Keratinocyte (primary cell): ENCODE results near the gene THTPA. TPM values are rescaled to one million over a fixed set of nuclear protein-coding genes. Genes with fewer than 3 reads are reported as not detected.

ENCODE experiments used
- DNase-seq: peaks from one replicate; pipeline ENCODE4 v3.0.0-alpha.2; 2011; ENCODE audit warnings: low read depth, missing footprints, low spot score
- FAIRE-seq: peaks from 2 replicates; lab custom pipeline; 2011; peaks lifted over from hg19 to GRCh38; lab: Jason Lieb, UNC
- H2AFZ ChIP-seq: 2 replicates; pipeline ENCODE4 v1.6.0; 2012; ENCODE audit warnings: low read length, control low read depth, inconsistent platforms; ENCODE audit not compliant: control insufficient read depth
- H3K27ac ChIP-seq: 2 replicates; pipeline ENCODE4 v1.5.1; 2011; ENCODE audit warnings: low read length; ENCODE audit not compliant: control insufficient read depth, insufficient read depth
- H3K27me3 ChIP-seq: 3 replicates; pipeline ENCODE4 v1.6.0; 2011; ENCODE audit warnings: low read length; ENCODE audit not compliant: control insufficient read depth, insufficient read depth; ENCODE audit errors: extremely low read depth
- H3K36me3 ChIP-seq, 2 experiments: 2 replicates in 1 of 2; 3 replicates in 1 of 2; pipeline ENCODE4 v1.5.1; 2011; ENCODE audit warnings: low read length in 2 of 2, mild to moderate bottlenecking in 1 of 2; ENCODE audit not compliant: control insufficient read depth in 2 of 2, insufficient read depth in 2 of 2; ENCODE audit errors: extremely low read depth in 1 of 2
- H3K4me1 ChIP-seq: 3 replicates; pipeline ENCODE4 v1.5.1; 2011; ENCODE audit warnings: low read length; ENCODE audit not compliant: control insufficient read depth, insufficient read depth; ENCODE audit errors: extremely low read depth
- H3K4me2 ChIP-seq: 3 replicates; pipeline ENCODE4 v1.6.0; 2011; ENCODE audit warnings: low read depth, low read length; ENCODE audit not compliant: control insufficient read depth, insufficient read depth; ENCODE audit errors: extremely low read depth
- H3K4me3 ChIP-seq, 3 experiments: fragments of 200-600 bp in 1 of 3; sonication (generic) in 1 of 3; 2 replicates in 2 of 3; 3 replicates in 1 of 3; pipeline ENCODE4 v1.5.1; 2011 to 2016; ENCODE audit warnings: low read length in 3 of 3, mild to moderate bottlenecking in 3 of 3, control low read depth in 2 of 3, inconsistent platforms in 1 of 3, low read depth in 1 of 3, mixed read lengths in 1 of 3, mixed run types in 1 of 3, moderate library complexity in 1 of 3; ENCODE audit not compliant: control insufficient read depth in 2 of 3, insufficient read depth in 2 of 3; ENCODE audit errors: extremely low read depth in 1 of 3
- H3K79me2 ChIP-seq: 2 replicates; pipeline ENCODE4 v1.6.0; 2012; ENCODE audit warnings: low read length; ENCODE audit not compliant: control insufficient read depth, insufficient read depth
- H3K9ac ChIP-seq: 3 replicates; pipeline ENCODE4 v1.6.0; 2011; ENCODE audit warnings: low read length; ENCODE audit not compliant: control insufficient read depth, insufficient read depth; ENCODE audit errors: extremely low read depth
- H3K9me1 ChIP-seq: 3 replicates; pipeline ENCODE4 v1.6.0; 2011; ENCODE audit warnings: low read length; ENCODE audit not compliant: control insufficient read depth, insufficient read depth; ENCODE audit errors: extremely low read depth
- H3K9me3 ChIP-seq: 2 replicates; pipeline ENCODE4 v1.5.1; 2012; ENCODE audit warnings: low read depth, low read length; ENCODE audit not compliant: control insufficient read depth
- H4K20me1 ChIP-seq: 3 replicates; pipeline ENCODE4 v1.6.0; 2011; ENCODE audit warnings: low read length; ENCODE audit not compliant: control insufficient read depth, insufficient read depth; ENCODE audit errors: extremely low read depth
- CTCF ChIP-seq, 3 experiments: IDR thresholded peaks in 1 of 3; conservative IDR thresholded peaks in 1 of 3; optimal IDR thresholded peaks in 1 of 3; 2 replicates in 2 of 3; 3 replicates in 1 of 3; pipeline versions ENCODE3 to v1.5.1; 2011; ENCODE audit warnings: low read length in 3 of 3, mild to moderate bottlenecking in 3 of 3, moderate library complexity in 2 of 3, control low read depth in 1 of 3, inconsistent platforms in 1 of 3; ENCODE audit not compliant: insufficient read depth in 2 of 3; ENCODE audit errors: extremely low read depth in 1 of 3
- EZH2 ChIP-seq: IDR thresholded peaks from one replicate; pipeline ENCODE4 v1.6.1; 2012; ENCODE audit warnings: inconsistent platforms, mild to moderate bottlenecking, low read length, moderate library complexity
- dilution Hi-C: fragments of 300-500 bp; cut with MboI; formaldehyde crosslinking; loops from one replicate; pipeline ENCODE4 v1.7.0; 2020; ENCODE audit warnings: low sequenced_read_pairs; ENCODE audit not compliant: extremely low pct_ligation_motif_present
- polyA plus RNA-seq, 5 experiments: library from polyadenylated mRNA; depleted of rRNA in 3 of 5; stranded (reverse) in 3 of 5; stranded (forward) in 1 of 5; unstranded in 1 of 5; fragments of >200 nt; gene quantifications; 1 replicate in 1 of 5; 2 replicates in 3 of 5; 3 replicates in 1 of 5; pipeline versions ENCODE4 v1.2.1 to v1.2.3, GENCODE V29; 2011 to 2012; ENCODE audit warnings: missing spikeins in 2 of 5, low read depth in 1 of 5, low replicate concordance in 1 of 5

The THTPA gene
- polyA plus RNA-seq, 1 donor (not counting 4 experiments of a cell fraction or from before 2014, with no cell fraction given) = 3.2 TPM

DNA sequence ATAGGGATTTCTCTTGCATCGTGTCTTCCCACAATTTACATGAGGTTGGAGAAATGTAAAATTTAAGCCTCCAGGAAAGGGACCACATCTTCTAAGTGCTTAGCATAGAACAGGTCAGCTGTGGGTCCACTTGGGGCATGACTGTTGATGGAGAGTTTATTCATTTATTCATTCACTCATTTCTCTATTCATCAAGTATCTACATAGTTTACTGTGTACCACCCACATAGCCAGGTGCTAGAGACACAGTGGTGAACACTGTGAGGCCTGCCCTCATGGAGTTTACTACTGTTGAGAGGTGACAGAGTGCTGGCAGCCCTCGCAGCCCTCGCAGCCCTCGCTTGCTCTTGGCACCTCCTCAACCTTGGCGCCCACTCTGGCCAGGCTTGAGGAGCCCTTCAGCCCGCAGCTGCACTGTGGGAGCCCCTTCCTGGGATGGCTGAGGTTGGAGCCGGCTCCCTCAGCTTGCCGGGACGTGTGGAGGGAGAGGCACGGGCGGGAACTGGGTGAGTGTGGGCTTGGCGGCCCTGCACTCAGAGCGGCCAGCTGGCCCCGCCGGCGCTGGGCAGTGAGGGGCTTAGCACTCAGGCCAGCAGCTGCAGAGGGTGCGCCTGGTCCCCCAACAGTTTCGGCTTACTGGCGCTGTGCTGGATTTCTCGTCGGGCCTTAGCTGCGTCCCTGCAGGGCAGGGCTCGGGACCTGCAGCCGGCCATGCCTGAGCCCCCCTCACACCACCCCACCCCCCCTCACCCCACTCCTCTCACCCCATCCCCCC, 24.3 kb downstream of the THTPA start:
- Histone ChIP-seq H3K36me3 (no peaks in the 10 kb centered on the region), H3K9me1 (no peaks in the 10 kb centered on the region), H3K79me2 (no peaks in the 10 kb centered on the region), H3K27me3 (peaks cover 45% of the 10 kb centered on the region), H2AFZ (no peak overlapping the region), H3K9ac (no peak overlapping the region), H3K9me3 (no peaks in the 10 kb centered on the region), H3K4me2 (no peak overlapping the region), H3K4me3 (no peak overlapping the region), H3K27ac (no peak overlapping the region), H4K20me1 (no peaks in the 10 kb centered on the region), H3K4me1 (no peaks in the 10 kb centered on the region)
- TF ChIP-seq CTCF (optimal IDR thresholded peaks at IDR 0.05 in 1 of 3, IDR thresholded peaks at IDR 0.05 in 1 of 3, conservative IDR thresholded peaks at IDR 0.05 in 1 of 3; ENCODE audit: extremely low read depth in 1 of 3, insufficient read depth in 2 of 3, low read length in 3 of 3) (no peak), EZH2 (no peak)
- DNase-seq (no peak), FAIRE-seq (no peak)
- dilution Hi-C loops = no loop called here

DNA sequence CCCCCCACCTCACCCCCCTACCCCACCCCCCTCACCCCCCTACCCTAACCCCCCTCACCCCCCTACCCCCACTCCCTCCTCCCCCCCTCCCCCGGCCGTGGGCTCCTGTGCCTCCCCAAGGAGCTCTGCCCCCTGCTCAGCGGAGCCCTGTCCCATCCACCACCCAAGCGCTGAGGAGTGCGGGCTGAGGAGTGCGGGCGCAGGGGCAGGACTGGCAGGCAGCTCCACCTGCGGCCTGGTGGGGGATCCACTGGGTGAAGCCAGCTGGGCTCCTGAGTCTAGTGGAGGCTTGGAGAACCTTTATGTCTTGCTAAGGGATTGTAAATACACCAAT, 24.8 kb downstream of the THTPA start:
- no peak for FAIRE-seq
- Histone ChIP-seq H3K27ac (no peak overlapping the region), H3K9me1 (no peaks in the 10 kb centered on the region), H3K4me2 (no peak overlapping the region), H2AFZ (no peak overlapping the region), H3K9ac (no peak overlapping the region), H3K79me2 (no peaks in the 10 kb centered on the region), H3K4me3 (no peak overlapping the region), H4K20me1 (no peaks in the 10 kb centered on the region), H3K36me3 (no peaks in the 10 kb centered on the region), H3K27me3 (peaks cover 39% of the 10 kb centered on the region), H3K4me1 (no peaks in the 10 kb centered on the region), H3K9me3 (no peaks in the 10 kb centered on the region)
- TF ChIP-seq EZH2 = no peak
- dilution Hi-C loops = no loop called here
- no peak for DNase-seq
